HG03103 (cell line): ENCODE results near the gene CD44.
A peak's percentile ranks its signal among the peaks of the same experiment; 100 is the strongest.

Experiments used
- ATAC-seq: cut with Tn5 transposase; IDR thresholded peaks from one replicate; pipeline ENCODE4 v1.9.1; 2021; ENCODE audit warnings: low read depth; ENCODE audit not compliant: unreplicated experiment

Gene CD44

DNA sequence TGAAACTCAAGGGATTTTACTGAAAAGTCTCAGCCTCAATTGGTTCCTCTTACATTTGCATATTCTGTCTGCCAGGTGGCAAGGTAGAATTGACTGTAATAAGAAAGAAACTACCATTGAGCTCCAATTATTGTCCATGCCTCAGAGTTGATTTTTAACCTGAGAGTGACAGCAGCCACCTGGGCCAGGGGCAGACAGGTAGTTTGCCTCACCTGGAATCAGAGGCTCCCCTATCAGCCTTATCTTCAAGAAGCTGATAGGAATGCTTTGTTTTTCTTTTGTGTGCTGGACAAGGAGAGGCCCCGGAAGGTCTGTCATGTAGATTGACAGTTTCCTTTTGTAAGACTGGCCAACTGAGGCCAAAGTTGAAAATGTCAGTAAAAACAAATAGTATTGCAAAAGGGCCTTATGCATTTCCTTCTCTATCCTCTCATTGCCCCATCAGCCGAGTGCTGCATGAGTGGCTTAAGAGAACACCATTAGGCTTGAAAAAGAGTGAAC is 34.1 kb downstream of the CD44 start:
- peak; percentile 57 for ATAC-seq

DNA sequence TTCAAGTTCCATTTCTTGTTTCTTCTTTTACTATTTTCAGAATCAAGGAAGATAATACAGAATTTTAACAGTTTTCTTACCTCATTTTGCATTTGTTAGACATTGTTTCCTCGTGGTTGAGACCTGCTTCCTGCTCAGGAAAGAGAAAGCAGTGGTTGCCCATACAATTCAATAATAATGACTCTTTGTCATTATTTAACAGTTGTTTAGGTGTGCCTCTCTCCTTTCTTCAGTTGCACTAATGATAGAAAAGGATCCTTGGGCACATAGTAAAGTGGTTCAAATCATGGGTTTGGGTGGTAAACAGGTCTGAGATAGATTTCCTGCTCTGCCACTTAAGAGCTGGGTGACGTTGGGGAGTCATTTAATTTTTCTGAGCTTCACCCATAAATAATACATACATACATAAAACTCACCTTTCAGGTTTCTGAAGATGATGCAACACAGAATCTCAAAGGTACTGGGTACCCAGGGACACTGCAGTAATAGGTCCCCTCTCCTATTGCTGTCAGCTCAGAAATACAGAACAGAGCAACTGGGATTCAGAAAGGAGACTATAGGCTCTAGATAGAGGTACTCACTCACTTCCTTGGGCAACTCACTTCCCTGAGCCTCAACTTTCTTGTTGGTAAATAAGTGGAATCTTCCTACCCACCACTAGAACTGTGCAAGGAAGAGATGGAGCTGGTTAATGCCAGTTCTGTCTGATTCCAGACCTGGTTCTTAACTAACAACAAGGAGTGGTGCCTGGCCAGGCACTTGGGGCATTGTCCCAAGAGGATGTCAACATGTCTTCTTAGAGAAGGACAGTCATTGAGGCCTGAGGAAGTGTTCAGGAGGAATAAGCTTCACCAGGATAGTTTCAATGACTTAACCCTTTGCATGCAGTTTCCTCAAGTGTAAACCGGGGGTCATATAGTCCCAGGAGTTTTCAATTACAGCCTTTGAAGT is 34.9 kb downstream of the CD44 start:
- ATAC-seq: no peak

DNA sequence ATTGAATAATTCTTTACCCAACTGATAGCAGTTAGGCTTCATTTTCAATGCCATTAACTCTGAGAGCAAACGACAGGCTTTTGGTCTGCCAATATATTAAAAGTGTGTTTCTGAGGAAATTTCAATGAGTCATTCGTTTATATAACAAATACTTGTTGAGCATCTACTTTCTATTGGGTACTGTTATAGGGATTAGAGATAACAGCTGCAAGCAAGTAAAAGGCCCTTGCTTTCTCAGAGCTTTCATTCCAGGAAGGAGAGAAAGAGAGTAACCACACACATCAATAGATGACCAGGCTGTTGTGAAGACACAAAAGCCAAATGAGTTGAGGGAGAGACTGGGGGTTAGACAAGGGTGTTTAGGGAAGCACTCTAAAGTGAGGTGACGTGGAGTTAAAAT is 35.7 kb downstream of the CD44 start:
- no peak for ATAC-seq

DNA sequence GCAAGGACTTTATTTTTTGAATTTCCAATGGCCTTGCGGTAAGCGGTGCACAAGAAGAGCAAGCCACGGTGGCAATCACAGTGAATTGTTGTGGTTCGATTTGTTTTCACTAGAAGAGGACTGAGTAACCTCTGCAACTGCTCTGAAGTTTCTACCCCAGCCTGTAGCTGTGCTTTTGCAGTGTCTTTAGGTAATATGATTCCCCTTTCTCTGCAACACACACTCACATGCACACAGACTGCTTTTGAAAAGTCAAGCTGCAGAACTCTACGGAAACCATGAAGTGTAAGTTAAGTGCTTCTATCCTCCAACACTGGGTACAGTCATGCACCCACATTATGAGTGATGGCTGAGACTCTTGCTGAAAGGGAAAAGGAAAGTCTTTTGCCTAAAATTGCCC is 38.4 kb downstream of the CD44 start:
- no peak for ATAC-seq

DNA sequence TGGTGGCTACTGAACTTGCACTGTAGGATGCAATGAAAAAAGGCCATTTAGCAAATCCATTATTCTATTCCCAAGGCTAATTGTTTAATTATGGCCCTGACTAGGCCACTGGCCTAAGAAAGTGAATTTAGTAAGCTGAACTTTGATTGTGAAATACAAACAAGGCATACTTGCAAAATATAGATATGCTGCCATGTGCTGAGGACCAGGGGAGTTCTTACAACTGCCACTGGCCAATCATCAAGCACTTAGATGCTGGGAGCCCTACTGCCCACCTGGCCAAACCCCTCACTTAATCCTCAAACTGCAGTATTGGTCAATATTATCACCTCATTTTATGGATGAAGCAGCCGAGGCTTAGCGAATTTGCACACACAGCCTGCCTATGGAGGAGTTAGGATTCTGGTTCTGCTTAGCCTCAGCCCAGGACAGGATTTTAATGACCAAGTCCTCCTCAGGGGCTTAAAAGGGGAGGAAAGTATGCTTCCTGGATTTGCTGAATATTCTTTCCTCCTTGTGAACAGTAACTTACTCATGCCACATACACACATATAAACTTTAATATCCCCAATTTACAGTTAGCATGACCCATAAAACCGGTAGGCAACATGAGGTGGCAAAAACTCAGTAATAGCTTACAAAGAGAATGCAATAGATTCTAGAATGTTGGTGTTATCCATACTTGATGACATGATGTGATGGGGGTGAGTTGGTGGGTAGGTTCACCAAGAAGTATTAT is 39.3 kb downstream of the CD44 start:
- no peak for ATAC-seq

DNA sequence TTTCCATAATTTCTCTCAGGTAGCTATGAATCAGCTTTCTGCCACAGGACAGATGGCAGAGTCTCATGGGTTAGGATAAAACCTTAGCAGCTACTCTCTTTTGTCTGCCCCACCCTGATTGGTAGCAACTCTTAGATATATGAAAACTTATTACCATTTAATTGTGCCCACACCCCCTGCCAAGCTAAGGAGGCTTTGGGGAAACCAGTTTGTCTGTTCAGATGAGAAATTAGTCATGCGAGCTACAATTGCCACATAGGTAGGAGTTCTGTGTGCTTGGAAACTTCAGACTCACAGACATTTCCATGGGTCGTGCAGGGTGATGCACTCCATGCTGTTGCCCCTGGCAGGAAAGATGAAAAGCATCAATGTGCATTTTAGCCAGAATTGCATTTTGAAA is 39.9 kb downstream of the CD44 start:
- ATAC-seq: no peak

DNA sequence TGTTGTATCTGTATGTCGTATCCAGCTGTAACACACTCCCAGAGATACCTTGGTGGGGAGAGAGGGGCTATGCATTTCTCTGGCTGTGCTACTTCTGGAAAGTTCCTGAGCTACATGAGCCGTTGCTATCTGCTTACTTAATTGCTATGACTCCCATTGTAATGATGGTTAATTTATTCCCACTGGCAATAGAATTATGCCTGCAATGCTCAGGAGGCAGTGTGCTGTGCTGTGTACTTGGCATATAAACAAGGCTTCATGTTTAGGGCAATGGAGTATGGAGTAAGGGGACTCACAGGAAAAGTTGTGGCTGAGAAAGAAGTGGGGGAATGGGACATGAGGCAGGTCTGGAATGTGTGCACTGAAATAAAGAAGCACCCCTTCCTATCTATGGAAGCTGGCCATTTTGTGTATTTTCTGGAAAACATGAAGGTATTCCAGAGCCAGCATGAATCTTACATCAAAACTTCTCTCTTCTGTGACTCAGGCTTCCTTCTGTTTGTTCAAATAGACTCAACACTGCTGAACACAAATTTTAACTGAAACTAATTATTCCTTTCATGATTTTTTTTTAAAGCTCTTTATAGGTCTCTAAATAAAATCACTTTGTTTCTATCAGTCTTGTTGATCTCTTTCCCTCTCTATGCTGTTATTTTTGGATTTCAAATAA is 40.6 kb downstream of the CD44 start:
- no peak for ATAC-seq

DNA sequence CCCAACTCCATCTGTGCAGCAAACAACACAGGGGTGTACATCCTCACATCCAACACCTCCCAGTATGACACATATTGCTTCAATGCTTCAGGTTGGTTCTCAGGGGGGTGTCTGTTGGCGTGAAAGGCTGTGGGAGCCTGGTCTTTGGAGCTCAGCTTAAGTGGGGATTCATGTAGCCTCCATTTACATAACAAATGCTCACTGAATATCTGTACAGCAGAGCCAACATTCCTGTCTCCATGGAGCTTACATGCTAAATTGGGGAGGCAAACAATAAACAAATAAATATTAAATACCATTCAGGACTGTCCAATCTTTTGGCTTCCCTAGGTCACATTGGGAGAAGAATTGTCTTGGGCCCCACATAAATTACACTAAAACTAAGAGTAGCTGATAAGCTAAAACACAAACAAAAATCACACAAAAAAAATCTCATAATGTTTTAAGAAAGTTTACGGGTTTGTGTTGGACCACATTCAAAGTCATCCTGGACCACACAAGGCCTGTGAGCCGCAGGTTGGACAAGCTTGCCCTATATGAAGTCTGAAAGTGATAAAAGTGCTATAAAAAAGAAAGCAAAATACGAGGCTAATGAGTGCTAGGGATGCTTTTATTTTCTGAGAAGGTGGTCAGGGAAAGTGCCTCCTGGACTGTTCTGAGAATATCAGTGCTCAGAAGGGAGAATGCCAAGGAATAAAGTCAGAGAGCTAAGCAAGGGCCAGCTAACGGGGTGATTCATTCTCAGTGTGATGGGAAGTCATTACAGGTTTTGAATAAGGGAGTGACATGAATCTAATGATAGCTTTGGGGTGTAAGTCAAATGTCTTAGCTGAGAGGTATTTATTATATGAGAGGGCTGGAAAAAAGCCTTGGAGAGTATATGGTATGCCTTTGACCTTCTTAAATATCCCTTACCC is 41.6 kb downstream of the CD44 start:
- ATAC-seq: no peak

DNA sequence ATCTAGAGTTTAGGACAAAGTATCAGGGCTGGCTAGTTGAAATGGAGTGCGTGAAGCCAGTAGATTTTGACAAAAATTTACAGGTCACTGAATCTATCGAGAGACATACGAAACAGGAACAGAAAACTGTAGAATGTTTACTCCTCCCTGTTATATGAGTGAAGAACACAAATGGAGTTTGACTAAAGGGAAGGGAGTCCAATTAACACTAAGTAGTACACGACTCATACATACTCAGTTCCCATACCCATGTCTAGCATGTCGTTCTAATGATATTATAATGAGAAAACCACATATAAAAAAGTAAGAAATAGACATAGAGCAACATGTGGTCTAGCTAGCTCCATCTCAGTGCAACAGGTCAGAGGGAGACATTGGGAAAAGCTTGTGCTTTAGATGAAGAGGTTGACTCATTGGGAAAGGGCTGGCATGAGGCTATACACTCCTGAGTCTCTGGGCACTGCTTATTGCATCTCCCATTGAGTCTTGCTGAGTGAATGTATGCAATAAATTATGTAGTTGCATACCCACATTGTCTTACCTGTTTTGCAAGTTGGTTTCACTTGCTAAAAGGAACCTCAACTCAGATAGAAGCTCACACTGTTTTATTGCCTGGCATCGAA is 43.5 kb downstream of the CD44 start:
- ATAC-seq: peak; percentile 64

DNA sequence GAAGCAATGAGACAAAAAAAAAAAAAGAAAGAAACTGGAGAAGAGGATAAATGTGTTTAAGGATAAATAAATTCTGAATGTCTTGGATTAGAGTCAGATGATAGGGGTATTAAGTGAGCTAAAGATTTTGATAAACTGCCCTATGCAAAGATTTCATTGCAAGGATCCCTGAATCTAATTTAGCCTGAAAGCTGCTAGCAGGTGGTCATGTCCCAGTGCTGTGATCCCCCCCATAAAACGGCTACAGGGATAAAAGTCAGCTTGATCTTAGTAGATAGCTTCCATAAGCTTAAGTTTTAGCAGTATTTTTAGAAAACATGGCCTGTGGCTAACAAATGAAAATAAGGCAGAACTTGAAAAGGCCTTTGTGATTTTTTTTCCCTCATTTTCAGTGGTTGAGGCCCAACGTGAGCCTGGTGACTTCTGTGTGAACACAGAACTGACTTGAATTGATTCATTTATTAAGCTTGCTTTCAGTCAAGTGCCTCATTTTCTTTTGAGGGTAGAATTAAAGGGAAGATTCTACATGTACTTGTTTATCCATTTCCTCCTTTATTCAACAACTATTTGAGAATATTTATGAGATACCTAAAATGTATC is 44.5 kb downstream of the CD44 start:
- ATAC-seq: no peak

DNA sequence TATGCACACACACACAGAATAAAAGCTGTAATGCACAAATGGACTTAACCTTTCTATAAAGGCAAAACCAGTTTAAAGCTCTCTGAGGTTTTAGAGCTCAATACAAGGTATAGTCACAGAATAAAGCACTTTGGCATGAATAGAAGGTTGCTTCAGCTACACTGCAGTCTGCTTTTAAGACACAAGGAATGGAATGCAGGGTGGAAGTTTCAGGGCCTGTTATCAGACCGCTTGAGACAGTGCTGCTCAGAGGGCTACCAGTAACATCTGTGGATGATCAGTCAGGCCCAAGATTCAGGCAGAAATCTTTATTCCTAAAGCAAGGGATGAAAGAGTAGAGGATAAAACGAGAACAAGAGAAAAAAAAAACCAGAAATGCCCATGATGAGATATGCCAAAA is 46.7 kb downstream of the CD44 start:
- no peak for ATAC-seq

DNA sequence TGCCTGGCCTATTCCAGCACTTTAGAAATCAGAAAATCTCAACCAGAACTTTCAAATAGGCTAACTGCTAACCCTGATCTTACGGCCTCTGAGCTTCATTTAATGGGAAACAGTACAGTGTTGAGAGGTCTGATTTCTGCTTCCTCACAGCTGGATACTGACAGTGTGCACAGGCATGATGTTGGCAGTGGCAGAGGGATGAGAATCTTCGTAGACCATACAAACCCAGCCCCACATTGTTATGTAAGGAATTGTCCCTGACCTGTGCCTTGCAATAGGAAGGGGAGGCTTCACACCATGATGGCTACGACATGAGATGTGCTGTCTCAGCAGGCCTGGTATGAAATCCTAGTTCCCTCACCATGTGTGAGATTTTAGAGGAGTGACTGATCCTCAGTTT is 49.0 kb downstream of the CD44 start:
- ATAC-seq: no peak

DNA sequence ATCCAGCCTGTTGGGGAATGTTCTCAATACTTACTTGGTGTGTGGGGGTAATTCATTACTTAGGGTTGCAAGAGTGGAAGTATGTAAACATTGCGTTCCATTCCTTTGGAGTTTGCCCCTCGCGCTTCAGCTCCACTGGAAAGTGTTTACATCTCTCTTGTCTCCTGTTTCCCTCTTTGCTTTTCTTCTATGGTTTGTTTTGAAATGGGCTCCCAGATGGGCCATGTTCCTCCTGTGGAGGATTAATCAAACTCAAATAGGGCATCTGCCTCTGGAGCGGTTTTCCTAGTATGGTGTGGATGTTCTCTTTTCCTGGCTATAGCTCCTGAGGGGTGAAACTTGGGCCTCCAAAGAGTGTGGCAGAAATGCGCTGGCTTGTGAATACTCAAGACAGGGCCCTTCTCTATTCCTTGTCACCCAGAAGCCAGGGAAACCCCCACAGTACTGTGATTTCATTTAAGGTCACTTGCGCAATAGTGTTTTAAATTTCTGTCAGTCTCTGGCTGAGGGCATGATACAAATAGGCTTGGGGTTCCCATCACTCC is 51.9 kb downstream of the CD44 start:
- ATAC-seq: no peak

DNA sequence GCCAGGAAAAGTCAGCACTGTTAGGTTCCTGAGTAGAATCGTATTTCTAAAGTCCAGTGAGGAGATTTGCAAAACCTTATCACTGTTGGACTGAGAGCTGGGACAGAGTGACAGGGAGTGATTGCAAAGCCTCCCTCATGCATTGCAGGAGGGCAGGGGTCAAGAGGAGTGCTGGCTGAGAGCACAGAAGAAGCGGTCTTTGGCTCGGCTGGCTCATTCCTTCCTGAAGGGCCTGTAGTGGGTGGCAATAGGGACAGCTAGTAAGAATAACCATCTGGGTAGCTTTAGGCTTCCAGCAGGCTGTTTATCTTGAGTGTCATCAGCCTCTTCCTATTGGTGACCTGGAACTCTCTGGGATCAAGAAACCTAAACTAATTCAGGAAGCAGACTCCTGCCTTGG is 53.4 kb downstream of the CD44 start:
- ATAC-seq: no peak

DNA sequence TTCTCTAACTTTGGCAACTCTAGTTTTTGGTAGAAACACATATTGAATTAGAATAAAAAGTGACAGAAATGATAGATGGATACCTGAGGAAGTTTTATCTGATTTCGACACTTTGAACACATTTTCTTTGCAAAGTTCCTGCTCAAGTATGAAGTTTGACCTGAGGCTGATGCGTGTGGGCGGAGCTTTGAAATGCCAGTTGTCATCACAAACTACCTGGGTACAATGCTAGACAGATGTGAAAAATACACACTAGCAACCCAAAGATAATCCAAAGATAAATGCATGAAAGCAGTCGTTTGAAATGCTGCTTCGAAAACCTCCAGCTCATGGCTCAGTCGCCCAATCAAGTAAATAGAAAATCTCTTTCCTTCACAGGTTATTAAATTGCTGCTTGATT is 54.8 kb downstream of the CD44 start:
- ATAC-seq: no peak

DNA sequence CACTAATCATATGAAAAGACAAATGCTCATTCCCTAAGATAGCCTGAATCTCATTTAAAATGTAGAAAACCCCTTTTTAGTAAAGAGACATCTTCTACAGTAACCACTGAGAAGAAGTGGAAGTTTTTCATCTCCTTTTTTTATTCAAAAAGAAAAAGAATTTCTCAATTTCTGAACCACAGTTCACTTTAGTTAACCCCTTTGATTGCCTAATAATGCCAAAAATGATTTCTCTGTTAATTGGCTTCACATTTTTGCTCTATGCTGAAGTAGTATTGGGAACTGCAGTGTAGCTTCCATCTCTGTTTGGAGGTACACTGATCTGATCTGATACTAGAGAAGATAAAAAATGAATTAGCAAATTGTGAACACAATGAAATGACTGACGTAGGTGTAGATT is 58.3 kb downstream of the CD44 start:
- ATAC-seq: no peak

DNA sequence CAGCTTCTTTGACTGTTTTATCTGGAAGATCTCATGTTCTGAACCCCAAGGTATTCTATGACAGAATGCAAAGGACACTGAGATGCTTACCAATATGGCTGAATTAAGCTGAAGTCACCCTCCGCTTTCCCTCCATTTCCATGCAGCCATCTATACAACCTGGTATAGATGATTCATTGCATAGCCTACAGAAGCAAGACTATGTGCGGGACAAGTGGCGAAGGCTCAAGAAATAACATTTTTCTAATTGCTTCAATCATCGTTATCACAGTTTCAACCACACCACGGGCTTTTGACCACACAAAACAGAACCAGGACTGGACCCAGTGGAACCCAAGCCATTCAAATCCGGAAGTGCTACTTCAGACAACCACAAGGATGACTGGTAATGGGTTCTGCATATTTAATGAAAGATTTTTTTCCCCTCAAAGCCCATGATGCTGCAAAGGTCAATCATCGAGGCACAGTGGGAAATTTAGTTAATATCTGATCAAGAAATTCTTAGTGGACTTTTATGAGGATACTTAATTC is 61.9 kb downstream of the CD44 start:
- no peak for ATAC-seq

DNA sequence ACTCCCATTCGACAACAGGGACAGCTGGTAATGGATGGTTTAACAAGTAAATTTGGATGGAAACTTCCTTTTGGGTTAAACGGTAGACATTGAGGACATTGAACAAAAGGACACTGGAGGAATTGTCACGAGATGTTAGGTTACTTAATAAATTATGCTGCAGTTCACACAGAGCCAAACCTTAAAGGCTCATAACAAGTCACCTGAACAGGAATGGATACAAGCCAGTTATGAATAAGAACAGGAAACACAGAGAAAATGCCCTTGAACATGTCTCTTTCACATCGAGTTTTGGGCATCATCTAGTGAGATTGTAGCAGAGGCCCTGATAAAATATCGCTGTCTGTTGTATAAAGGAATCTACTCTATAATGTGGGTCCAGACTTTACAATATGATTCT is 65.6 kb downstream of the CD44 start:
- ATAC-seq: no peak

DNA sequence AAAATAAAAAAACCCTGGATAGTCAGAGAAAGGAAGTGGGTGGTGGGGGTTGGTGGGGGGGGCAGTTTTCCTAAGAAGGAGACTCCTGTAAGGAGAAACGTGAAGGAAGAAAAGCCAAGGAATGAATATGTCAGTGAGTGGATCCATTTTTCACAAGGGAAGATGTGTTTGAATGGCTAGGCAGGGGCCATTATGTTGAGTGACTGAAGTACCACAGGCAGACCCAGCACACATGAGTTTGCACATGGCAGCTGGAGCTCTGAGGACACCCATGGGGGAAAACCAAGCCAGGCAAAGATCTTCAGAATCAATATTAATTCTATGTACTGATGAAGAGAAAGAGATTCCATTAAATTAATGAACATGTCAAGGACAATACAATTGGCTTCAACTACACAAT is 67.6 kb downstream of the CD44 start:
- no peak for ATAC-seq
